ENCODE data around the gene AMBP. TPM values are rescaled to one million over a fixed set of nuclear protein-coding genes. Genes with fewer than 3 reads are reported as not detected.
A peak's percentile ranks its signal among the peaks of the same experiment; 100 is the strongest.
"Not testable (repeated sequence)": the region's sequence is repeated elsewhere in the genome, so short reads cannot be mapped to it uniquely, and the experiment has no call there.

The AMBP gene
- total RNA-seq, 1 donor from 2014 or later, result 0.29 TPM

DNA sequence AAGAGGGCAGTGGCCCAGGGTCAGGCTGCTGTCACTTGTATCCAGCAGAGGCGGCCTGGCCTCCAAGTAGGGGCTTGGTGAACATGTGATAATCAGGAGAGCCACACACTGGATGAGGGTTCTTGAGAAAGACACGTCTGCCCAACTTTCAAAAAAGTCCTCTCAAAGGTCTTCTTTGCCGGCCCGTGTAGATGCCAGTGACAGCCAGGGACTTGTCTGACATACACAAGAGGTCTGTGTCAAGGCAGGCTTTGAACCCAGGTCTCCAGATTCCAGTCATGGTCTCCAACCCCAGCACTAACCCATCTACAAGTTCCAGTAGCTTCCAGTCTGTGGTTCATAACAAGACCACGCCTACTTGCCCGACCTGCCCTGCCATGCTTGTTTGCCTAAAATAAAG is 7.9 kb upstream of the AMBP start:
- H3K4me3 Mint-ChIP-seq (ENCODE audit: unreplicated experiment), result no peak overlapping the region
- H3K36me3 Mint-ChIP-seq (ENCODE audit: unreplicated experiment), result peaks cover 11% of the 10 kb centered on the region
- no peak for DNase-seq
- H3K4me1 Mint-ChIP-seq (ENCODE audit: low read depth, unreplicated experiment), result no peaks in the 10 kb centered on the region
- TF ChIP-seq, protein P1, sequence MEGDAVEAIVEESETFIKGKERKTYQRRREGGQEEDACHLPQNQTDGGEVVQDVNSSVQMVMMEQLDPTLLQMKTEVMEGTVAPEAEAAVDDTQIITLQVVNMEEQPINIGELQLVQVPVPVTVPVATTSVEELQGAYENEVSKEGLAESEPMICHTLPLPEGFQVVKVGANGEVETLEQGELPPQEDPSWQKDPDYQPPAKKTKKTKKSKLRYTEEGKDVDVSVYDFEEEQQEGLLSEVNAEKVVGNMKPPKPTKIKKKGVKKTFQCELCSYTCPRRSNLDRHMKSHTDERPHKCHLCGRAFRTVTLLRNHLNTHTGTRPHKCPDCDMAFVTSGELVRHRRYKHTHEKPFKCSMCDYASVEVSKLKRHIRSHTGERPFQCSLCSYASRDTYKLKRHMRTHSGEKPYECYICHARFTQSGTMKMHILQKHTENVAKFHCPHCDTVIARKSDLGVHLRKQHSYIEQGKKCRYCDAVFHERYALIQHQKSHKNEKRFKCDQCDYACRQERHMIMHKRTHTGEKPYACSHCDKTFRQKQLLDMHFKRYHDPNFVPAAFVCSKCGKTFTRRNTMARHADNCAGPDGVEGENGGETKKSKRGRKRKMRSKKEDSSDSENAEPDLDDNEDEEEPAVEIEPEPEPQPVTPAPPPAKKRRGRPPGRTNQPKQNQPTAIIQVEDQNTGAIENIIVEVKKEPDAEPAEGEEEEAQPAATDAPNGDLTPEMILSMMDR (IDR thresholded peaks at IDR 0.05; ENCODE audit: partially characterized antibody, unreplicated experiment), result no peak
- H3K9me3 Mint-ChIP-seq (ENCODE audit: unreplicated experiment), result peaks cover 10% of the 10 kb centered on the region
- peaks cover 5% of the 10 kb centered on the region for H3K27me3 Mint-ChIP-seq (ENCODE audit: unreplicated experiment)
- no peak overlapping the region for H3K27ac Mint-ChIP-seq (ENCODE audit: unreplicated experiment)

DNA sequence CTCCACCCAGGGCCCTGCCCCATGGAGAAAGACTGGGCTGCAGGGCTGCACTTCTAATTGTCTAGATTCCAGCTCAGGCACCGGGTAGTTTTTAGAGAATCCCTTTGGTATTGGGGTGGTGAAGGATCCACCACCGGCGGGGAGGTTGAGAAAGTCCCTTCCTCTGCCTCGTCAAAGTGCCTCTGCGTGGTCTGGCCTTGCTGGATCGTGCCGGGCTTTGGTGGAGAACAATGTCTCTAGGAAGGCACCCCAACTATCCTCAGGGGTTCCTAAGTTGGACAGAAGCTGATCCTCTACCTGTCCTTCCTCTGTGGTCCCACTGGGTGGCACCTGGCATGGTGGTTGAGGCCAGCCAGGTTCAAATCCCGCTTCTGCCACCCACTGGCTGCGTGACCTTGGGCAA is 7.3 kb upstream of the AMBP start:
- DNase-seq, result no peak
- H3K4me3 Mint-ChIP-seq (ENCODE audit: unreplicated experiment), result no peak overlapping the region
- no peak overlapping the region for H3K27ac Mint-ChIP-seq (ENCODE audit: unreplicated experiment)
- peaks cover 3% of the 10 kb centered on the region for H3K27me3 Mint-ChIP-seq (ENCODE audit: unreplicated experiment)
- TF ChIP-seq, protein P1 (IDR thresholded peaks at IDR 0.05; ENCODE audit: partially characterized antibody, unreplicated experiment), result no peak
- H3K9me3 Mint-ChIP-seq (ENCODE audit: unreplicated experiment), result peaks cover 8% of the 10 kb centered on the region
- H3K4me1 Mint-ChIP-seq (ENCODE audit: low read depth, unreplicated experiment), result no peaks in the 10 kb centered on the region
- peaks cover 11% of the 10 kb centered on the region for H3K36me3 Mint-ChIP-seq (ENCODE audit: unreplicated experiment)

DNA sequence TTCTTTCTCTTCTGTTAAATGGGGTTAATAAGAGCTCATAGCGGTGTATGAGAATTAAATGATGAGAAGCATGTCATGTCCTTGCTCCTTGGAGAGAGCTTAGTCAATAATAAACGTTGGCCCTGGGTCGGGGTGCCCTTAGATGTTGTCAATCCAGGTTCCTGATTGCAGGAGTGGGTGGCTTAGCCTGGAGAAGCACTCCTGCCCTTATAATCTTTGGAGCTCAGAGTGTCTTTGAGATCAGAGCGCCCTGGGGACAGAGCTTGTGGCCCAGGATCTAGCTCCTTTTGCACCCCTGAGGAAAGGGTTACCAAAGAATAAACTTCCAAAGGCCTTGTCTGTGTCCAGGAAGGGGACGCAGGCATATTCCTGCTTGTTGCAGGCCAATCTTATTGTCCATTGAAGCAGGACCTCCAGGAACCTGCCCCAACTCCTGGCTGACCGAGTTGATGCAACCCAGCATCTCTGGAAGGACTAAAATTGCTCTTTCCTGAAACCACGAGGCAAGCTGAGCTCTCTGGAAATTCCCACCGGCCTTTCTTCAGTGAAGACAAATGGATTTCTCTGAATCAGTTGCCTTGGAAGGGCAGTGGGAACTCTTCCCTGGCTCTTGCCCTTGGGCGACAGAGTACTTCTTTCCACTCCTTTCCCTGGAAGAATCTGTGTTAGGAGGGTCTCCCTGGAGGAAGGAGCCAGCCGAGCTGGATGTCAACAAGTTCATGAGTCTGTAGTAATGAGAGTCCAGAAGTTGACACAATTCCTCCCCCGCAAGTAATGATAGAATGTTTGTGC is 6.4 kb upstream of the AMBP start:
- Mint-ChIP-seq H3K36me3 (ENCODE audit: unreplicated experiment) (peaks cover 17% of the 10 kb centered on the region), H3K27me3 (ENCODE audit: unreplicated experiment) (peaks cover 4% of the 10 kb centered on the region), H3K4me1 (ENCODE audit: low read depth, unreplicated experiment) (no peaks in the 10 kb centered on the region), H3K4me3 (ENCODE audit: unreplicated experiment) (no peak overlapping the region), H3K27ac (ENCODE audit: unreplicated experiment) (no peak overlapping the region), H3K9me3 (ENCODE audit: unreplicated experiment) (peaks cover 13% of the 10 kb centered on the region)
- no peak for DNase-seq
- TF ChIP-seq, protein P1 (IDR thresholded peaks at IDR 0.05; ENCODE audit: partially characterized antibody, unreplicated experiment), result no peak

DNA sequence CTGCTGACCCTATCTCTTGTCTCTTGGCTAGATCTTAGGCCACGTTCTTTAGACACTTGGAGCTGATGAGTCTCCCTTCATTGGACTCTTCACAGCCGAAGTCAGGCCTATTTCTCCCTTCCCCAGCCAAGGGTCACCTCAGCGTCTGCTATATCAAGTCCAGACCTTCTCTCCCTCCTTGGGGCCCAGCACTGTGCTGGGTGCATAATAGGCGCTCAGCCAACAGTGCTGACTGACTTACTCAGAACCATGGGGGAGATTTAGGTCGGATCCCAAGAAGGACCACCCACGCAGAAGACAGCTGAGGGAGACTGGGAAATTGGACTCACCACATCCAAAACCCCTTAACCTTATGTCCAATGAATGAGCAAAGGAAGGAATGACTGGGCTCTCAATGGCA is 5.6 kb upstream of the AMBP start:
- Mint-ChIP-seq H3K4me3 (ENCODE audit: unreplicated experiment) (no peak overlapping the region), H3K27me3 (ENCODE audit: unreplicated experiment) (peaks cover 4% of the 10 kb centered on the region), H3K4me1 (ENCODE audit: low read depth, unreplicated experiment) (no peaks in the 10 kb centered on the region), H3K27ac (ENCODE audit: unreplicated experiment) (no peak overlapping the region), H3K9me3 (ENCODE audit: unreplicated experiment) (peaks cover 16% of the 10 kb centered on the region), H3K36me3 (ENCODE audit: unreplicated experiment) (peaks cover 17% of the 10 kb centered on the region)
- no peak for DNase-seq
- TF ChIP-seq, protein P1 (IDR thresholded peaks at IDR 0.05; ENCODE audit: partially characterized antibody, unreplicated experiment), result no peak

DNA sequence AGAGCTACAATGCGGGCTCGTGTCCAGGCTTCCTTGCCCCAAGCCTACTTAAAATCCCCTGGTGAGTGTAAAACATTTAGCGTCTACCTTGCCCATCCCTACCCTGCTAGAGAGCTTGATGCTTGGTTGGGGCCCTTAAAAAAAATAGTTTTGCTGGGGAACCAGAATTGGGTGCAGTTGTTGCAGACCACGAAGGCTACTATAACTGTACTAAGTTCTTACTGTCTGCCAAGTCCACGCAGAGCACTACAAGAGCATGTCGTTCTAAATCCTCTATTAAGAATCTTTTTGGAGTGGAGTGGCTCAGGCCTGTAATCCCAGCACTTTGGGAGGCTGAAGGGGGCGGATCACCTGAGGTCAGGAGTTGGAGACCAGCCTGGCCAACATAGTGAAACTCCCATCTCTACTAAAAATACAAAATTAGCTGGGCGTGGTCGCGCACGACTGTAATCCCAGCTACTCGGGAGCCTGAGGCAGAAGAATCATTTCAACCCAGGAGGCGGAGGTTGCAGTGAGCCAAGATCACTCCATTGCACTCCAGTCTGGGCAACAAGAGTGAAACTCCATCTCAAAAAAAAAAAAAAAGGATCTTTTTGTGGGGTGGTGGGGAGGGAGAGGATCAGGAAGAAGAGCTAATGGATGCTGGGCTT is 4.8 kb upstream of the AMBP start:
- not testable (repeated sequence) for H3K4me1 Mint-ChIP-seq (ENCODE audit: low read depth, unreplicated experiment)
- peaks cover 17% of the 10 kb centered on the region for H3K36me3 Mint-ChIP-seq (ENCODE audit: unreplicated experiment)
- TF ChIP-seq, protein P1 (IDR thresholded peaks at IDR 0.05; ENCODE audit: partially characterized antibody, unreplicated experiment), result peak; percentile 31

More for the DNA sequence above, 4.8 kb upstream of the AMBP start:
- H3K9me3 Mint-ChIP-seq (ENCODE audit: unreplicated experiment), result peaks cover 16% of the 10 kb centered on the region
- H3K27me3 Mint-ChIP-seq (ENCODE audit: unreplicated experiment); H3K27ac Mint-ChIP-seq (ENCODE audit: unreplicated experiment); H3K4me3 Mint-ChIP-seq (ENCODE audit: unreplicated experiment); DNase-seq: not testable (repeated sequence)

All from glutamatergic neuron (in vitro differentiated cells).